Ovary (tissue), 3 donors: ENCODE data around the gene ELL2.

Experiments used
- CTCF ChIP-seq, 3 donors: fragments of 450-650 bp in 2 of 3; fragments of 200-600 bp in 1 of 3; IDR thresholded peaks; one replicate each; pipeline versions ENCODE4 v1.5.1 to v1.8.0; 2016 to 2022; ENCODE audit warnings: antibody characterized with exemption in 3 of 3, mild to moderate bottlenecking in 1 of 3
- EP300 ChIP-seq: sonication (generic); formaldehyde crosslinking; IDR thresholded peaks from one replicate; pipeline ENCODE4 v1.6.1; 2017; ENCODE audit warnings: antibody characterized with exemption
- POLR2A ChIP-seq: fragments of 450-650 bp; IDR thresholded peaks from one replicate; pipeline ENCODE4 v1.6.1; 2017; ENCODE audit warnings: antibody characterized with exemption, mild to moderate bottlenecking, moderate library complexity
- donor health status: DM: no; HTN: no; CAD: no.

GRCh38 chr5:95852567-95852966 is 109.1 kb downstream of the ELL2 start:
- no peak for TF ChIP-seq CTCF (IDR thresholded peaks at IDR 0.05)
- no peak for TF ChIP-seq POLR2A
- no peak for TF ChIP-seq EP300
